RWPE2 (cell line): Measurements from ENCODE around the gene CEACAM6.
"Not testable (repeated sequence)": the region's sequence is repeated elsewhere in the genome, so short reads cannot be mapped to it uniquely, and the experiment has no call there.

Experiments
- ATAC-seq: fragments of 200-7000 bp; cut with Tn5 transposase; 3 replicates; pipeline ENCODE4 v1.9.1; 2021; ENCODE audit warnings: low read depth
- DNase-seq: peaks from one replicate; pipeline ENCODE4 v3.0.0-alpha.2; 2020; ENCODE audit warnings: low spot score
- H3K27ac ChIP-seq: fragments of 450-650 bp; 2 replicates; pipeline ENCODE4 v1.5.1; 2017; ENCODE audit warnings: mild to moderate bottlenecking; ENCODE audit not compliant: poor library complexity, severe bottlenecking
- H3K27me3 ChIP-seq: fragments of 250-450 bp; sonication (Bioruptor Pico); 2 replicates; pipeline ENCODE4 v1.5.1; 2021; ENCODE audit warnings: mild to moderate bottlenecking, moderate library complexity; ENCODE audit not compliant: insufficient read depth, poor library complexity, severe bottlenecking
- H3K36me3 ChIP-seq: fragments of 250-450 bp; sonication (Bioruptor Pico); 2 replicates; pipeline ENCODE4 v1.5.1; 2020; ENCODE audit warnings: low read depth, mild to moderate bottlenecking, moderate library complexity
- H3K4me1 ChIP-seq: fragments of 250-450 bp; sonication (Bioruptor Pico); 2 replicates; pipeline ENCODE4 v1.5.1; 2021; ENCODE audit warnings: mild to moderate bottlenecking, moderate library complexity; ENCODE audit not compliant: insufficient read depth, poor library complexity, severe bottlenecking
- H3K4me3 ChIP-seq: fragments of 250-450 bp; sonication (Bioruptor Pico); 2 replicates; pipeline ENCODE4 v1.5.1; 2021; ENCODE audit warnings: mild to moderate bottlenecking, moderate library complexity; ENCODE audit not compliant: severe bottlenecking
- H3K9me3 ChIP-seq: fragments of 250-450 bp; sonication (Bioruptor Pico); 2 replicates; pipeline ENCODE4 v1.5.1; 2021; ENCODE audit warnings: mild to moderate bottlenecking, moderate library complexity; ENCODE audit not compliant: severe bottlenecking
- TF ChIP-seq, protein P1 (sequence below): fragments of 450-650 bp; IDR thresholded peaks from one replicate; pipeline ENCODE4 v1.5.1; 2017; ENCODE audit warnings: mild to moderate bottlenecking, moderate library complexity; ENCODE audit not compliant: poor library complexity, severe bottlenecking

Gene CEACAM6

DNA sequence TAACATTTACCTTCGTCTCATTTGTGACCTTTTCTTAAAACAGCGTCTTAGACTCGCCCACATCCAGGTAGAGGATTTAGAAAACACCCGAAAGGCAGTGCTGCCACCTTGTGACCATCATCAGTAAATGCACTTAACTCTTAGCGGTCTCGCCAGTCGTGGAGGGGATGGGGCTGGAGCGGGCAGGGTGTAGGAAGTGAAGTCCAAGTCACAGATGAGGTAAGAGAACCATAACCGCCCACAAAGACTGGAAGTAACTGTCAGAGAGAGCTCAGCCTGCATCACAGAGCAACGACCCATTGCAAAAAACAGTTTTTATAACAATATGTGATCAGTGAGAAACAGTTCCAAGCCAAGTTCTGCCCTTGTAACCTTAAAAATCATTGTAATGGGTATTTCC, 30.3 kb downstream of the CEACAM6 start:
- H3K27ac ChIP-seq: no peak overlapping the region
- H3K9me3 ChIP-seq: no peaks in the 10 kb centered on the region
- H3K36me3 ChIP-seq: no peaks in the 10 kb centered on the region
- H3K4me1 ChIP-seq: no peaks in the 10 kb centered on the region
- no peak overlapping the region for H3K4me3 ChIP-seq
- peak; percentile 92 for ATAC-seq
- no peak for DNase-seq
- TF ChIP-seq, protein P1, sequence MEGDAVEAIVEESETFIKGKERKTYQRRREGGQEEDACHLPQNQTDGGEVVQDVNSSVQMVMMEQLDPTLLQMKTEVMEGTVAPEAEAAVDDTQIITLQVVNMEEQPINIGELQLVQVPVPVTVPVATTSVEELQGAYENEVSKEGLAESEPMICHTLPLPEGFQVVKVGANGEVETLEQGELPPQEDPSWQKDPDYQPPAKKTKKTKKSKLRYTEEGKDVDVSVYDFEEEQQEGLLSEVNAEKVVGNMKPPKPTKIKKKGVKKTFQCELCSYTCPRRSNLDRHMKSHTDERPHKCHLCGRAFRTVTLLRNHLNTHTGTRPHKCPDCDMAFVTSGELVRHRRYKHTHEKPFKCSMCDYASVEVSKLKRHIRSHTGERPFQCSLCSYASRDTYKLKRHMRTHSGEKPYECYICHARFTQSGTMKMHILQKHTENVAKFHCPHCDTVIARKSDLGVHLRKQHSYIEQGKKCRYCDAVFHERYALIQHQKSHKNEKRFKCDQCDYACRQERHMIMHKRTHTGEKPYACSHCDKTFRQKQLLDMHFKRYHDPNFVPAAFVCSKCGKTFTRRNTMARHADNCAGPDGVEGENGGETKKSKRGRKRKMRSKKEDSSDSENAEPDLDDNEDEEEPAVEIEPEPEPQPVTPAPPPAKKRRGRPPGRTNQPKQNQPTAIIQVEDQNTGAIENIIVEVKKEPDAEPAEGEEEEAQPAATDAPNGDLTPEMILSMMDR: peak; percentile 92
- H3K27me3 ChIP-seq: peaks cover 41% of the 10 kb centered on the region

DNA sequence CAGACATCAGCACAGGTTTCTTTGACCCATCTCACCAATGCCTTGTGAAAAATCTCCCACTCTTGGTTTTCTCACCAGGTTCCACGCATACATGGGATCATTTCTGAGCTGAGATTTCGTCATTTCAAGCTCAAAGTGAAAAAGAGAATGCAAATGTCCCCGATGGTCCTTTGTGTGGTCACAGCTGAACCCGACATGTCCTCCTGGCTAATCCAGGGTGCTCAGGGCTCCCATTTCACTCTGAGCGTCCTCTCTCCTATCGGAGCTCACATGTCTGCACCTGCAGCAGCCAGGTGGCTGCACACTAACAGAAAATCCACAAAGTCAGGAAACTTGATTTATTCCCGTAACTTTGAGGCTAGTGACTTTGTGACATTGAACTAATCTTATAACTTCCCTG, 31.7 kb downstream of the CEACAM6 start:
- Histone ChIP-seq H3K4me1 (no peaks in the 10 kb centered on the region), H3K27ac (no peak overlapping the region), H3K4me3 (no peak overlapping the region), H3K9me3 (no peaks in the 10 kb centered on the region), H3K36me3 (no peaks in the 10 kb centered on the region), H3K27me3 (peaks cover 42% of the 10 kb centered on the region)
- no peak for ATAC-seq
- TF ChIP-seq, protein P1: no peak
- DNase-seq: no peak

DNA sequence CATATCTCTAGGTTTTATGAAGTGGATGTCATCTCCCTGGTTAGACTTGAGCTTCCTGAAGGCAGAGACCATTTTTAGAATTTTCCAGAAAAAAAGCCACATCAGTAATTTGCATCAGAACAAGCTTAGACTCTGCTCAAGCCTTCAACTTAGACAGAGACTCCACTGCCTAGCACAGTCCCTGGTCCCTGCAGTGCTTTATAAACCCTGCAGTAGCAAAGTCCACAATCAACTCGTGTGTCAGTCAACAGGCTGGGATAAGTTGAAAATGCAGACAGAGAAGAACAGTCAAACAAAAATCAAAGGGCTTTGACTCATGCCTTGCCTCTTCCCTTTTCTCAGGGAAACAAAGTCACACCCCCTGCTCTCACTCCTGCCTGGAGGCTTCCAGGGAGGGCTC, 33.2 kb downstream of the CEACAM6 start:
- not testable (repeated sequence) for DNase-seq, ATAC-seq, H3K4me1 ChIP-seq, H3K9me3 ChIP-seq, H3K4me3 ChIP-seq, H3K27ac ChIP-seq, H3K36me3 ChIP-seq
- peaks cover 50% of the 10 kb centered on the region for H3K27me3 ChIP-seq

DNA sequence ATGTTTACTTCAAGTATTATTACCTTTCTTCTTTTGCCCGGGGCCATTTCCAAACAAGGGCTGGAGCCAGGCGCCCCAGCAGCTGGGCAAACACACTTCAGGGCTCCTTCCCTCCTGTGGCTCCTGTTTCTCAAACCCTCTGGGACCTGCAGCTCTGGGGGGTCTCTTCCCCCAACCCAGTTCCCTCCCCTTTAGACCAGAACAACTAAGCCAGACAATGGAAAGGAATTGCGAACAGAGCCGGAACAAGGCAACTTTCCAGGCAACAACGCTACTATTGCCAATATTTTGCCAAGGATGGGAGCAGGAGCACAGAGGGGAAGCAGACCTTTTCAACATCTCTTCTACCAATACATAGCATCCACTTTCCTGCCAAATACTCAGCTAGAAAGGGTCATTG, 33.7 kb downstream of the CEACAM6 start:
- DNase-seq, H3K4me1 ChIP-seq, H3K36me3 ChIP-seq, H3K27ac ChIP-seq, ATAC-seq, H3K4me3 ChIP-seq, H3K9me3 ChIP-seq: not testable (repeated sequence)
- H3K27me3 ChIP-seq: peaks cover 50% of the 10 kb centered on the region

DNA sequence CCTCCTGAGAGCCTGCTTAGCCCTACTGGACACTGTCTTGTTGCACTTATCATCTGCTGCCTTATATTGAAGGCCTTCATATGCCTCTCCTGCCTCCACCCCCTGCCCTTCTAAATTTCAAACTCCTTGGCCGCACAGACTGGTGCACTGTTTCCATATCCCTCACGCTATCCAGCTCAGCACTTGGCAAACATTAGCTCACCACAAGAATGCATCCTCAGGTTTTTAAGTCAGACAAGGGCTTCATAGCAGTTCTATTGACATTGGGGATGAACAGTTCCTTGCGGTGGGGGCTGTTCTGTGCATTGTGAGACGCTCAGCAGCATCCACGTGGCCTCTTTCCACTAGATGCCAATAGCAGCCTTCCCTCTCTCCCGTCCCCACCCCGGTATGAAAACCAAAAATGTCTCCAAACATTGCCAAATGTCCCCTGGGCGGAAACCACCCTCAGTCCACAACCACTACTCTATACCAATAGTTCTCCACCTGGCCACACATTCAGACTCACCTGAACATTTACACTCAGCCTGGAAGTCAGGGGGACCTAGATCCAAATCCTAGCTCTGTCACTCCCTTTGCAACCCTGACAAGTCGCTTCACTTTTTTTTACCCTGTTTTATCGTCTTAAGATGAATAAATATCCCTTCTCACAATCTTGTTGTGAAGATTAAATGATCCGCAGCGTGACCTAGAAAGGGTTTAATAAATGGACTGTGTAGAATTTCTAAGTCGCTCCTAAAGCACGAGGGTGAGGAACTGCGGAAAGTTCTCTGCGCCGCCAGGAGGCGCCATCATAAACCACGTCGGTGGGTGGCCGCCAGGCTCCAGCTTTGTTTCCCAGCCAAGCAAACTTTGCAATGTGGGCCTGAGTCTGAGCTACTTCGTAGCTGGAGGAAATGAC, 37.4 kb downstream of the CEACAM6 start:
- Histone ChIP-seq H3K27ac (no peak overlapping the region), H3K4me3 (no peak overlapping the region), H3K4me1 (no peaks in the 10 kb centered on the region), H3K27me3 (peaks cover 24% of the 10 kb centered on the region), H3K36me3 (no peaks in the 10 kb centered on the region), H3K9me3 (no peaks in the 10 kb centered on the region)
- no peak for DNase-seq
- TF ChIP-seq, protein P1: peak; percentile 62
- peak; percentile 77 for ATAC-seq

DNA sequence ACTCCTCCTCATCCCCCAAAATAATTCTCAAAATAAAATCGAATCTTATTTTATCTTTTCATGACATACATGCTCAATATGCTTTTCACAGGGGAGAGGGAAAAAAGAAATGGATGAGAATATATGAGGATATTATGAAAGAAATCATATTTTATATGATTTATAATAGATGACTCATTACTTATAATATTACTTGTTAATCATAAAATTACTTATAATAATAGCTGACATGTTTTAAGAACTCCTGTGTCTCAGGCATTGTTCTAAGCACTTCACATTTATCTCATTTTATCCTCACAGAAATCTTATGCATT, 38.0 kb downstream of the CEACAM6 start:
- Histone ChIP-seq H3K4me3 (no peak overlapping the region), H3K36me3 (no peaks in the 10 kb centered on the region), H3K9me3 (no peaks in the 10 kb centered on the region), H3K27ac (no peak overlapping the region), H3K27me3 (peaks cover 23% of the 10 kb centered on the region), H3K4me1 (no peaks in the 10 kb centered on the region)
- TF ChIP-seq, protein P1: peak; percentile 40
- DNase-seq (no peak), ATAC-seq (no peak)
